ENCODE data around the gene PLD6. TPM values are rescaled to one million over a fixed set of nuclear protein-coding genes. Genes with fewer than 3 reads are reported as not detected.
"Not testable (repeated sequence)": the region's sequence is repeated elsewhere in the genome, so short reads cannot be mapped to it uniquely, and the experiment has no call there.

PLD6 gene
- total RNA-seq, 5 donors from 2014 or later (not counting 1 experiment from before 2014, with no cell fraction given), result 7.3 to 18.3 (median 11.1) TPM

DNA sequence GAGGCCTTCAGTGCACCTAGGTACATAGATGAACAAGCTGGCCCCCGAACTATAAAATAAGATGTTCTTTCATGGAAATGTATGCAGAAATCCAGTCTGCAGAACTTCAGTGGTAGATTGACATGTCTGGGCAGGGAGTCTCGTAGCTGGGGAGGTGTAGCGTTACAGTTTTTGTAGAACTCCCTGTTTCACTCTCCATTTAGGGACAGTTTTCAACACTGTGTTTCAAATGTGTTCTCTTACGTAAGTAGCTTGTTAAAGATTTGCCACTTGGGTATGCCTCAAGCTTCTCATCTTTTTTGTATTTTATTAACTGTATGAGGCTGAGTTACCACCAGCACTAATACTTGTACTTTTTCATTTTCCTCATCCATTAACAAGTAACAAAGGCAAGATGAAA, 46.6 kb downstream of the PLD6 start:
- CTCF ChIA-PET, result no interaction called here
- Histone ChIP-seq H3K27ac (ENCODE audit: low read length) (no peak overlapping the region), H3K27me3 (replicated peaks in 1 of 2; ENCODE audit: control insufficient read depth in 2 of 2, extremely low read depth in 1 of 2, insufficient read depth in 2 of 2, low read length in 1 of 2) (no peaks in the 10 kb centered on the region), H3K9me3 (no peaks in the 10 kb centered on the region), H3K36me3 (ENCODE audit: control insufficient read depth in 2 of 2, extremely low read depth in 1 of 2, insufficient read depth in 1 of 2, low read length in 1 of 2) (peaks cover 25 to 89% of the 10 kb centered on the region in 2 donors), H3K4me1 (ENCODE audit: control insufficient read depth in 1 of 2, extremely low read depth in 1 of 2, insufficient read depth in 2 of 2, low read length in 2 of 2) (peaks cover 0 to 16% of the 10 kb centered on the region in 2 experiments), H3K4me3 (ENCODE audit: control insufficient read depth in 1 of 2, extremely low read depth in 1 of 2, low read length in 1 of 2) (no peak overlapping the region)
- Mint-ChIP-seq H3K27me3 (no peaks in the 10 kb centered on the region), H3K36me3 (peaks cover 51% of the 10 kb centered on the region), H3K4me3 (no peak overlapping the region), H3K27ac (peak overlapping the region in 1 of 2 donors; percentile 14), H3K9me3 (no peaks in the 10 kb centered on the region), H3K4me1 (peaks cover 13 to 19% (median 15%) of the 10 kb centered on the region in 3 donors)
- 100% methylated on average over 1 of the region's 4 CpGs for WGBS (ENCODE audit: insufficient coverage)
- POLR2A ChIA-PET, result no interaction called here
- DNase-seq, result no peak
- ATAC-seq (replicated peaks in 1 of 4), result no peak

DNA sequence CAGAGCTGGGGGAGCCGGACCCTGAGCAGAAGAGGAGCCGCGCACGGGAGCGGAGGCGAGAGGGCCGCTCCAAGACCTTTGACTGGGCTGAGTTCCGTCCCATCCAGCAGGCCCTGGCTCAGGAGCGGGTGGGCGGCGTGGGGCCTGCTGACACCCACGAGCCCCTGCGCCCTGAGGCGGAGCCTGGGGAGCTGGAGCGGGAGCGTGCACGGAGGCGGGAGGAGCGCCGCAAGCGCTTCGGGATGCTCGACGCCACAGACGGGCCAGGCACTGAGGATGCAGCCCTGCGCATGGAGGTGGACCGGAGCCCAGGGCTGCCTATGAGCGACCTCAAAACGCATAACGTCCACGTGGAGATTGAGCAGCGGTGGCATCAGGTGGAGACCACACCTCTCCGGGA, 47.6 kb downstream of the PLD6 start:
- not testable (repeated sequence) for ATAC-seq (replicated peaks in 1 of 4)

DNA sequence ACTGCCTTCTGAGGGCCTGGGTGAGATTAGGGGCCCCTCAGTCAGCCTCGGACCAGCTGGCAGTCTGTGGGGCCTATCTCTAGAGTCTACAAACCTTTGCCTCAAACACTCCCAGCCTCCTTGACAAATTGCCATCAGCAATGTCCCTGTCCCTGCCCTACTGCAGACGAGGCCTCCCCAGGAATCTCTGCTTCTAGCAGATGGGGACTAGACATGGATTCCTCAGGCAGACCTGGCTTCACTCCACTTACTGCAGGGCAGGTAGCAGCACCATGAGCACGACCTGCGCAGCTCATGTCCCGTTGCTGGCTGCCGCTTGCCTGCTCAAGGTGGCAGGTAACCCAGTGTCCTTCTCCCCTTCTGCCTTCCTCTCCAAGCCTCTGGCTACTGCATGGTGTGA, 49.1 kb downstream of the PLD6 start:
- Histone ChIP-seq H3K27me3 (replicated peaks in 1 of 2; ENCODE audit: control insufficient read depth in 2 of 2, extremely low read depth in 1 of 2, insufficient read depth in 2 of 2, low read length in 1 of 2) (no peaks in the 10 kb centered on the region), H3K9me3 (no peaks in the 10 kb centered on the region), H3K27ac (ENCODE audit: low read length) (no peak overlapping the region), H3K4me1 (ENCODE audit: control insufficient read depth in 1 of 2, extremely low read depth in 1 of 2, insufficient read depth in 2 of 2, low read length in 2 of 2) (peaks cover 0 to 41% of the 10 kb centered on the region in 2 experiments), H3K4me3 (ENCODE audit: control insufficient read depth in 1 of 2, extremely low read depth in 1 of 2, low read length in 1 of 2) (no peak overlapping the region), H3K36me3 (ENCODE audit: control insufficient read depth in 2 of 2, extremely low read depth in 1 of 2, insufficient read depth in 1 of 2, low read length in 1 of 2) (peaks cover 21 to 90% of the 10 kb centered on the region in 2 donors)
- peak overlapping the region; percentile 22 to 23 for H3K27ac Mint-ChIP-seq
- H3K4me1 Mint-ChIP-seq, result peaks cover 38 to 42% (median 38%) of the 10 kb centered on the region in 3 donors
- H3K36me3 Mint-ChIP-seq, result peaks cover 49% of the 10 kb centered on the region
- no peak overlapping the region for H3K4me3 Mint-ChIP-seq
- no peak for ATAC-seq (replicated peaks in 1 of 4)
- no peaks in the 10 kb centered on the region for H3K9me3 Mint-ChIP-seq
- WGBS (ENCODE audit: insufficient coverage), result 97% methylated on average over 6 of the region's 6 CpGs
- DNase-seq, result no peak
- no peaks in the 10 kb centered on the region for H3K27me3 Mint-ChIP-seq
- ChIA-PET POLR2A (interaction anchor here in 1 of 2 donors (0.6 kb wide), 1 partner anchor 25 kb away, joined by 3 read pairs; no protein-coding TSS in a partner anchor), CTCF (no interaction called here)

More for the DNA sequence above, 47.6 kb downstream of the PLD6 start:
- POLR2A ChIA-PET; CTCF ChIA-PET; H3K27ac ChIP-seq (ENCODE audit: low read length); H3K27ac Mint-ChIP-seq; H3K9me3 ChIP-seq; H3K27me3 Mint-ChIP-seq; H3K4me3 Mint-ChIP-seq; H3K9me3 Mint-ChIP-seq; H3K27me3 ChIP-seq (replicated peaks in 1 of 2; ENCODE audit: control insufficient read depth in 2 of 2, extremely low read depth in 1 of 2, insufficient read depth in 2 of 2, low read length in 1 of 2); H3K4me3 ChIP-seq (ENCODE audit: control insufficient read depth in 1 of 2, extremely low read depth in 1 of 2, low read length in 1 of 2); DNase-seq: not testable (repeated sequence)
- Histone ChIP-seq H3K36me3 (ENCODE audit: control insufficient read depth in 2 of 2, extremely low read depth in 1 of 2, insufficient read depth in 1 of 2, low read length in 1 of 2) (peaks cover 18 to 91% of the 10 kb centered on the region in 2 donors), H3K4me1 (ENCODE audit: control insufficient read depth in 1 of 2, extremely low read depth in 1 of 2, insufficient read depth in 2 of 2, low read length in 2 of 2) (peaks cover 0 to 27% of the 10 kb centered on the region in 2 experiments)
- WGBS (ENCODE audit: insufficient coverage), result over 99% methylated on average over 24 of the region's 33 CpGs
- peaks cover 24 to 30% (median 24%) of the 10 kb centered on the region in 3 donors for H3K4me1 Mint-ChIP-seq
- H3K36me3 Mint-ChIP-seq, result peaks cover 52% of the 10 kb centered on the region

- Mint-ChIP-seq H3K27ac (peak overlapping the region; percentile 23 to 59), H3K4me3 (no peak overlapping the region), H3K27me3 (no peaks in the 10 kb centered on the region), H3K36me3 (peaks cover 48% of the 10 kb centered on the region), H3K4me1 (peaks cover 39 to 48% (median 41%) of the 10 kb centered on the region in 3 donors), H3K9me3 (no peaks in the 10 kb centered on the region)
- POLR2A ChIA-PET, result interaction anchor here in 1 of 2 donors (0.6 kb wide), 1 partner anchor 25 kb away, joined by 3 read pairs; no protein-coding TSS in a partner anchor
- CTCF ChIA-PET, result no interaction called here
- DNase-seq, result no peak
- no peak for ATAC-seq (replicated peaks in 1 of 4)
- peaks cover 21 to 87% of the 10 kb centered on the region in 2 donors for H3K36me3 ChIP-seq (ENCODE audit: control insufficient read depth in 2 of 2, extremely low read depth in 1 of 2, insufficient read depth in 1 of 2, low read length in 1 of 2)
- WGBS (ENCODE audit: insufficient coverage), result 94% methylated on average over 7 of the region's 10 CpGs
- no peaks in the 10 kb centered on the region for H3K27me3 ChIP-seq (replicated peaks in 1 of 2; ENCODE audit: control insufficient read depth in 2 of 2, extremely low read depth in 1 of 2, insufficient read depth in 2 of 2, low read length in 1 of 2)
- no peak overlapping the region for H3K27ac ChIP-seq (ENCODE audit: low read length)
- H3K4me3 ChIP-seq (ENCODE audit: control insufficient read depth in 1 of 2, extremely low read depth in 1 of 2, low read length in 1 of 2), result no peak overlapping the region
- H3K9me3 ChIP-seq, result no peaks in the 10 kb centered on the region
- peaks cover 0 to 46% of the 10 kb centered on the region in 2 experiments for H3K4me1 ChIP-seq (ENCODE audit: control insufficient read depth in 1 of 2, extremely low read depth in 1 of 2, insufficient read depth in 2 of 2, low read length in 2 of 2)
Observed at GRCh38 chr17:17156511-17156910, 49.6 kb downstream of the PLD6 start.

GRCh38 chr17:17156107-17156506, 50.0 kb downstream of the PLD6 start:
- POLR2A ChIA-PET, result no interaction called here
- WGBS (ENCODE audit: insufficient coverage), result 100% methylated on average over 1 of the region's 4 CpGs
- CTCF ChIA-PET, result interaction anchor here (0.6 to 1.0 kb wide), 2 partner anchors 14 to 329 kb away, joined by 3 read pairs; no protein-coding TSS in a partner anchor

GRCh38 chr17:17155568-17155967, 50.6 kb downstream of the PLD6 start:
- Histone ChIP-seq H3K36me3 (ENCODE audit: control insufficient read depth in 2 of 2, extremely low read depth in 1 of 2, insufficient read depth in 1 of 2, low read length in 1 of 2) (peaks cover 17 to 87% of the 10 kb centered on the region in 2 donors), H3K4me1 (ENCODE audit: control insufficient read depth in 1 of 2, extremely low read depth in 1 of 2, insufficient read depth in 2 of 2, low read length in 2 of 2) (peaks cover 0 to 46% of the 10 kb centered on the region in 2 experiments), H3K9me3 (no peaks in the 10 kb centered on the region), H3K4me3 (ENCODE audit: control insufficient read depth in 1 of 2, extremely low read depth in 1 of 2, low read length in 1 of 2) (no peak overlapping the region), H3K27me3 (replicated peaks in 1 of 2; ENCODE audit: control insufficient read depth in 2 of 2, extremely low read depth in 1 of 2, insufficient read depth in 2 of 2, low read length in 1 of 2) (no peaks in the 10 kb centered on the region), H3K27ac (ENCODE audit: low read length) (no peak overlapping the region)
- peaks cover 49% of the 10 kb centered on the region for H3K36me3 Mint-ChIP-seq
- no peak overlapping the region for H3K4me3 Mint-ChIP-seq
- peak in 3 of 4 experiments; percentile 40 to 55 (median 49) for ATAC-seq (replicated peaks in 1 of 4)
- ChIA-PET CTCF (interaction anchor here (0.6 to 1.0 kb wide), 3 partner anchors 14 to 329 kb away, joined by 3 read pairs; no protein-coding TSS in a partner anchor), POLR2A (no interaction called here)
- H3K27ac Mint-ChIP-seq, result peak overlapping the region; percentile 84 to 92
- H3K9me3 Mint-ChIP-seq, result no peaks in the 10 kb centered on the region
- H3K27me3 Mint-ChIP-seq, result no peaks in the 10 kb centered on the region
- DNase-seq, result peak in 5 of 35 experiments; percentile 13 to 46 (median 26)
- 100% methylated on average over 2 of the region's 3 CpGs for WGBS (ENCODE audit: insufficient coverage)
- H3K4me1 Mint-ChIP-seq, result peaks cover 42 to 50% (median 42%) of the 10 kb centered on the region in 3 donors

More at GRCh38 chr17:17156107-17156506, 50.0 kb downstream of the PLD6 start:
- ATAC-seq (replicated peaks in 1 of 4) (no peak), DNase-seq (no peak)
- Histone ChIP-seq H3K27me3 (replicated peaks in 1 of 2; ENCODE audit: control insufficient read depth in 2 of 2, extremely low read depth in 1 of 2, insufficient read depth in 2 of 2, low read length in 1 of 2) (no peaks in the 10 kb centered on the region), H3K4me1 (ENCODE audit: control insufficient read depth in 1 of 2, extremely low read depth in 1 of 2, insufficient read depth in 2 of 2, low read length in 2 of 2) (peaks cover 0 to 46% of the 10 kb centered on the region in 2 experiments), H3K36me3 (ENCODE audit: control insufficient read depth in 2 of 2, extremely low read depth in 1 of 2, insufficient read depth in 1 of 2, low read length in 1 of 2) (peaks cover 21 to 87% of the 10 kb centered on the region in 2 donors), H3K4me3 (ENCODE audit: control insufficient read depth in 1 of 2, extremely low read depth in 1 of 2, low read length in 1 of 2) (no peak overlapping the region), H3K27ac (ENCODE audit: low read length) (no peak overlapping the region), H3K9me3 (no peaks in the 10 kb centered on the region)
- H3K27me3 Mint-ChIP-seq, result no peaks in the 10 kb centered on the region
- peaks cover 49% of the 10 kb centered on the region for H3K36me3 Mint-ChIP-seq
- H3K9me3 Mint-ChIP-seq, result no peaks in the 10 kb centered on the region
- H3K4me3 Mint-ChIP-seq, result no peak overlapping the region
- peaks cover 42 to 50% (median 42%) of the 10 kb centered on the region in 3 donors for H3K4me1 Mint-ChIP-seq
- peak overlapping the region; percentile 59 to 84 for H3K27ac Mint-ChIP-seq
